Adipose tissue (tissue), 3 donors: Measurements from ENCODE around the gene TRPM3. TPM values are rescaled to one million over a fixed set of nuclear protein-coding genes. Genes with fewer than 3 reads are reported as not detected.
"Not testable (repeated sequence)": the region's sequence is repeated elsewhere in the genome, so short reads cannot be mapped to it uniquely, and the experiment has no call there.

Source experiments
- H3K27ac ChIP-seq: one replicate; pipeline ENCODE4 v1.5.1; 2013; ENCODE audit warnings: low read depth, low read length
- WGBS, 3 donors: extraction: QIAGEN DNeasy Blood & Tissue Kit; methylation state at CpG; one replicate each; pipeline ENCODE4 v1.1.7; 2013; 5-methylcytosine and 5-hydroxymethylcytosine counted together
- polyA plus RNA-seq, 3 donors: library from polyadenylated mRNA; stranded (reverse); fragments of 200-250 nt; gene quantifications; one replicate each; pipeline ENCODE4 v1.2.3, GENCODE V29; 2013
- donor health status: healthy with polysubstance abuse.
- donor health status: Bipolar disorder and iron deficiency.
- donor health status: healthy.

TRPM3 gene
- polyA plus RNA-seq, 3 donors = 0.09 to 0.22 (median 0.10) TPM

DNA sequence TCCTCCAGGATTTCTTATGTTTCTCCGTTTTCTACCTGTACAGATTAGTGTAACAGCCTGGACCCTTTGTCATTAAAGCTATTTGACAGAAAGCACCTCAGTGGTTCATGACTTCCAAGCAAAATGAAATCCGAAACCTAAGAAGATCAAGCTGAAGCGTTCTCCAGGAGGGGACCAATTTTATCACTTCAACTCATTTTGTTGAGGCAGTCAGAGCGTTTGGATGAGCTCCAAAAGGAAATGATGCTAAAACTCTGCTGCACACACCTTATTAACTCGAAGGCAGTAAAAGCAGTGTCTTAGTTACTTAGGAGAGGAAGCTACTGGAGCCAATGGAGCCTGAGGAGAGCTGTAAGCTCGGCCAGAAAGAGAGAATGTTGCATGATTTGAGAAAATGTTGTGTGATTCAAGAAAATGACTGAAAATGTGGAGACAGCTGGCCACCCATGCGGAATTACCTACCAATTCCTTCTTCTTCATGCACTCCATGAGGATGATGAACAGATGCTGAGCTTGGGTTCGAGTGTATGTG, 360.2 kb downstream of the TRPM3 start:
- WGBS, 3 donors = 35 to 59% (median 51%) methylated on average over 8 of the region's 8 CpGs
- H3K27ac ChIP-seq = no peak overlapping the region

DNA sequence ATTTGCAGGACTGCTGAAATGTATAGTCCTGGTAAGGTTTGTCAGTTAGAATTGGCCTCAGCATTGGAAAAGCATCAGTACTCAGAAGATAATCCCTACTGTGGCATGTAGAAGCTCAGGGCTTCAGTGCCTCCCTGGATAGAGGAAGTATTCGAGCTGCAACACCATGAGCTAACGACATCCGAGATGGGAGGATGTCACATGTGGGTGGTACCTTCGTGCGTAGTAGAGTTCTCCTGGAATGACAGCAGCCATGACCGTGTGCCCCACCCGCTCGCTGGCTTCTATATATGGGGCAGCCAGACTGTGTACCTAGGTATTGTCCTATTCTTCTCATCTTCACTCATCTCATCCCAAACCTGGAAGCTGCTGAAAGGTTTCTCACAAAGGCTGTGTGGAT, 361.2 kb downstream of the TRPM3 start:
- WGBS, 3 donors = 71 to 88% (median 79%) methylated on average over 8 of the region's 8 CpGs
- no peak overlapping the region for H3K27ac ChIP-seq

DNA sequence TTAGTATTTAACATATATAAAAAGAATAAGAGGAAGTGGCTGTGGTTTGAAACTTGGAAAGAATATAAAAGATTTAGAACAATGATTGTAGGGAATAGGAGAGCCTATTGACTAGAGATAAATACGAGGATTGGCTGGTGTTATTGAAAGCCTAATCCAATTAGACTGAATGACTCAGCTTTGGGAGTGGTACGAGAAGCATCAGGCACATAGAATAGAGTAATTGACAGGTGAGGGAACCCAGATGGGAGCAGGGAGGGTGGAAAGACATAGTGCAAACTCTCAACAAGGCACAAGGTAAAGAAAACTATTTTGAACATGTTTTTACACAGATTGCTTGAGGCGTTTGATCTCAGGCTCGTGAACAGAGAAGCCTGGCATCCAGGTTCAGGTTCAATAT, 368.1 kb downstream of the TRPM3 start:
- no peak overlapping the region for H3K27ac ChIP-seq
- 60 to 65% (median 61%) methylated on average over 4 of the region's 4 CpGs for WGBS, 3 donors

GRCh38 chr9:70749066-70749465, 372.4 kb downstream of the TRPM3 start:
- H3K27ac ChIP-seq = no peak overlapping the region
- WGBS, 3 donors = 71 to 89% (median 88%) methylated on average over 2 of the region's 2 CpGs

DNA sequence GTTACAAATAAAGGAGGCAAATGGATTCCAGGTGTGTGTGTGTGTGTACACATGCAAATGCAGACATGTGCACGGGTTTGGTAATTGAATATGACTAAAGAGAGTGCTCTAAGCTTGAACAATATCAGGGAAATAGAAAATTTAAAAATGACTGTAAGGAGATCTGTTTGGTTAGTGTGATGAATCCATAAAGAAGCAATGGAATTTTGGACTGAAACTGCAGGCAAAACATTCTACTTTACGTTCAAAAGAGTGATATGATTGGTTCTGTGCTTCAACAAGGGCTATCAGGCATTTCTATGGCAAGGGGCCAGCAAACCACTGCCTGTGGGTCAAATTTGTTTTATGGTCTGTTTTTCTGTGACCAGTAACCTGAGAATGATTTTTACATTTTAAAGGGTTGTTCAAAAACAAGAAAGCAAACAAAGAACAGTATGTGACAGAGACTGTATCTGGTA, 374.1 kb downstream of the TRPM3 start:
- WGBS, 3 donors = 38 to 62% (median 49%) methylated on average over 2 of the region's 2 CpGs
- H3K27ac ChIP-seq = no peak overlapping the region

GRCh38 chr9:70746760-70747159, 374.7 kb downstream of the TRPM3 start:
- no peak overlapping the region for H3K27ac ChIP-seq

GRCh38 chr9:70746316-70746715, 375.1 kb downstream of the TRPM3 start:
- WGBS, 3 donors = 0 to 59% (median 0%) methylated on average over 1 of the region's 1 CpG
- no peak overlapping the region for H3K27ac ChIP-seq

- WGBS, 3 donors = no CpG with 5 or more reads among the region's 1 CpG
- H3K27ac ChIP-seq = not testable (repeated sequence)
Observed at GRCh38 chr9:70724794-70725193, 396.6 kb downstream of the TRPM3 start.

DNA sequence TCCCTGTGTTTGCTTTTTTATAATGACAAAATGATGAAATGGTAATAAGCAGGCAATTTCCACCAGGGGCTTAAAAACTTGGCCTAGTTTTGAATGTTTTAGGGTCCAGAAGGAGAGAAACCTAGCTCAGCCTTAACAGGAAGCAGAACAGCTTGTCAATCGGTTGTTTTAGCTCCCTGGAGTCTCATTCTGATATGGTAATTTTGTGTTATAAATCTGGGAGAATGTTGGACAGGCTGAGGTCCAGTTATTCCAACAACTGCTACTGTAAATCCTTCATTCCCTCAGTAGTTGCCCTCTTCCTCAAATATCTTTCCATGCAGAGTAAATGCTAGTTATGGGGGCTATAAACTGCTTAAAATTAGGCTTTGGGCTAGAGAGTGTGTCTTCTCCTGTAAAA, 397.4 kb downstream of the TRPM3 start:
- not testable (repeated sequence) for H3K27ac ChIP-seq
- no CpG with 5 or more reads among the region's 1 CpG for WGBS, 3 donors

- no CpG with 5 or more reads among the region's 1 CpG for whole genome bisulfite sequencing, 3 donors
- not testable (repeated sequence) for H3K27ac ChIP-seq
Observed at GRCh38 chr9:70706797-70707196, 414.6 kb downstream of the TRPM3 start.

DNA sequence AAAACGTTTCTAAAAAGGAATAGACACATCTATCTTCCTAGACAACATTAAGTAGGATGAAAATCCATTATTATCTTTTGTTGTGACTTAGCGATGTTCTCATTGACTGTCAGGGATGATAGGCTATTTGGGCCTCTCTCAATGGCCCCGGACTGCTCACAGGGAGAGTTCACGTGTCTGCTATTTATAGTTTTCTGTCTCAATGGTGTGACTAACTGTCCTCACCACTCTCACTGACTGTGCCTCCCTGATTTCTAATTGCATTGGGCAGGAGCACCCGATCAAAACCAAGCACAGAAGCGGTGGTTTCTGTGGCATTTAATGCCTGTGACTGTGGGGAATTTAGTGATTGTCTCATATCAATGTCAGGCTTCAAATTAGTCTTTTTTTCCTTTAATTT, 420.3 kb downstream of the TRPM3 start:
- H3K27ac ChIP-seq = no peak overlapping the region
- WGBS, 3 donors = 71 to 74% (median 72%) methylated on average over 6 of the region's 6 CpGs

- no peak overlapping the region for H3K27ac ChIP-seq
- WGBS, 3 donors = 53 to 64% (median 62%) methylated on average over 6 of the region's 6 CpGs
Observed at GRCh38 chr9:70696694-70697335, 424.6 kb downstream of the TRPM3 start.

GRCh38 chr9:70694758-70695157, 426.7 kb downstream of the TRPM3 start:
- H3K27ac ChIP-seq = no peak overlapping the region
- 71 to 92% (median 92%) methylated on average over 5 of the region's 5 CpGs for WGBS, 3 donors

GRCh38 chr9:70693186-70693585, 428.2 kb downstream of the TRPM3 start:
- WGBS, 3 donors = 91 to 97% (median 96%) methylated on average over 1 of the region's 1 CpG

DNA sequence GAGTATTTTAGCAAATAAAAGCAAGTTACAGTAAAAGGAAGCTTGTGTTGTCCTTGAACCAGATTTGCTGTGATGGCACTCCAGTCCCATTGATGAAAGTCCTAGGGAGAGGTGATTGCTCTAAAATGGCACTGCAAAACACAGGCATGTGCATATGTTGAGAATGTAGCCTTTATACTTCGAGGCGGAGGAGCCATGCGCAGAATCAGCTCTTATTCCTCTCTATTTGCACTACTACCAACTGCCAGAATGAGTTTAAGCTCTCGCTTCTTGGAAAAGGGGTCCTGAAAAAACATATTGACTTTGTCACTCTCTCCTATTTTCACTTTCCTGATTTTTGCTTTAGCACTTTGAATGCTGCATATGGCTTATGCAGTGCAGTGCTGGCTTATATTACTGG, 429.0 kb downstream of the TRPM3 start:
- 88 to 96% (median 92%) methylated on average over 4 of the region's 4 CpGs for WGBS, 3 donors

More at GRCh38 chr9:70693186-70693585, 428.2 kb downstream of the TRPM3 start:
- no peak overlapping the region for H3K27ac ChIP-seq

GRCh38 chr9:70688704-70689103, 432.7 kb downstream of the TRPM3 start:
- no peak overlapping the region for H3K27ac ChIP-seq

More for the DNA sequence above, 429.0 kb downstream of the TRPM3 start:
- no peak overlapping the region for H3K27ac ChIP-seq

DNA sequence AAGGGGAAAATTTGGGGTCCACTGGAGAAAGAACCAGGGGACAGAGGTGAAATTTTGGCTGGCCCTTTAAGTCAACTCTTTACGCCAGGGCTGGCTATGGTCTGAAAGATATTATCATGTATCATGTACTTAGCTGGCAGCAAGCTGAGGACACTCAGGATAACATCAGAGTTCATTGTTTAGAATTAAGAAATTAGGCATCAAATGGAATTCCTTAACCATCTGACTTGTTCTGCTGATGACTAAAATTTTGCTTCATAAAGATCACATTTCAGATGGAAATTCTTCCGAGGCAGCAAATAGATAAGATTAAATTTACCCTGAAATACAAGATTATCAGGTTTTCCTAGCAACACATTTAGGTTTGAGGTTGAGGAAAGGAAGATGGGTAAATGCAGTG, 437.6 kb downstream of the TRPM3 start:
- H3K27ac ChIP-seq = no peak overlapping the region
- WGBS, 3 donors = 66 to 82% (median 79%) methylated on average over 2 of the region's 2 CpGs

DNA sequence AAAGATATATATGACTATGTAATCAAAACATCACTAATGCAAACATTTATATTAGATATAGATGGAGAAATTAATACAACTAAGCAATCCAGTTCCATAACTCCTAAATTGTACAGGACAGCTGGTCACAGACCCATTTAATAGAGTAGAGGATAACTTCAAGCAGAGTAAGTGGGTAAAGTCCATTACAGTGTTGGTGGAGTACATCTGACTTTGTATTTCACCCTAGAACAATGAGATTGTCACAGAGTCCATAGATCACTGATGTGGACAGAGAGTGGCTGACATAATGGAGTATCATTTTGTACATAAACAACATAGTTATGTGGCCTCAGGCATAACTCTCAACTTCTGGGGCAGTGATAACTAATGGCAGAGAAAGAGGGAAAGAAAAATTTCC, 439.1 kb downstream of the TRPM3 start:
- H3K27ac ChIP-seq = no peak overlapping the region

DNA sequence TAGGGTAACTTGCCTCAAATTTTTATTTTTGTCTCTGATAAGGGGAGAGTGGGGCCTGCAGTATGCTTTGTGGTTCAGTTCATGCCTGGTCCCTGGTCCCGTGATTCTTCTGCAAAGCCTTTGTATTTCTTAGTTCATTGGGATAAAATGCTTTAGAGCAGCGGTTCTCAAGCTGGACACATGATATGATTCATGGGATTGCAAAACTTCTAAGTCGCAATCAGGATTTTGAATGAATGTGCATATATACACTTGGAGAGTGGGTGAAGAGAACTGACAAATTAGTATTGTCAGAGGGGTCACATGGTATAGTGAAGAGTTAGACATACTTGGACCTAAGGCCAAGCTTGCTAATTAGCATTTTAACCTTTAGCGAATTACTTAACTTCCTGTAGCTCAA, 441.6 kb downstream of the TRPM3 start:
- 86 to 92% (median 90%) methylated on average over 4 of the region's 4 CpGs for WGBS, 3 donors
- no peak overlapping the region for H3K27ac ChIP-seq

DNA sequence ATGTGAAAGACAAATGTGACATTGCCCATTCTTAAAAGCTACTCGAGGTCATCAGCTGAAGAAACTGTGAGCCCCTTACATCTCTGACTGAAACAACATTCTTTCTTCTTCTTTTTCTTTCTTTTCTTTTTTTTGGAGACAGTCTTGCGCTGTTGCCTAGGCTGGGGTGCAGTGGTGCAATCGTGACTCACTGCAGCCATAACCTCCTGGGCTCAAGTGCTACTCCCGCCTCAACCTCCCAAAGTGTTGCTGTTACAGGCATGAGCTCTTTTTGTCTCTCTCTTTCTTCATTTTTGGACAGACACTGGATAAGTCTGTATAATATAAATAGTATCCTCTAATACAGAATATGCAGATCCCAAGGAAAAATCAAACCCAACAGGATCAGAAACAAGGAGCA, 443.3 kb downstream of the TRPM3 start:
- no peak overlapping the region for H3K27ac ChIP-seq
- WGBS, 3 donors = 67 to 79% (median 78%) methylated on average over 4 of the region's 4 CpGs
